GM12872 (cell line): ENCODE data around the gene BAG5.

ENCODE experiments used
- TF ChIP-seq, protein P1 (sequence below): IDR thresholded peaks from 3 replicates; pipeline ENCODE4 v1.5.1; 2011; ENCODE audit warnings: low read depth, mild to moderate bottlenecking, low read length, moderate library complexity; ENCODE audit not compliant: insufficient read depth

The BAG5 gene, protein sequence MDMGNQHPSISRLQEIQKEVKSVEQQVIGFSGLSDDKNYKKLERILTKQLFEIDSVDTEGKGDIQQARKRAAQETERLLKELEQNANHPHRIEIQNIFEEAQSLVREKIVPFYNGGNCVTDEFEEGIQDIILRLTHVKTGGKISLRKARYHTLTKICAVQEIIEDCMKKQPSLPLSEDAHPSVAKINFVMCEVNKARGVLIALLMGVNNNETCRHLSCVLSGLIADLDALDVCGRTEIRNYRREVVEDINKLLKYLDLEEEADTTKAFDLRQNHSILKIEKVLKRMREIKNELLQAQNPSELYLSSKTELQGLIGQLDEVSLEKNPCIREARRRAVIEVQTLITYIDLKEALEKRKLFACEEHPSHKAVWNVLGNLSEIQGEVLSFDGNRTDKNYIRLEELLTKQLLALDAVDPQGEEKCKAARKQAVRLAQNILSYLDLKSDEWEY

DNA sequence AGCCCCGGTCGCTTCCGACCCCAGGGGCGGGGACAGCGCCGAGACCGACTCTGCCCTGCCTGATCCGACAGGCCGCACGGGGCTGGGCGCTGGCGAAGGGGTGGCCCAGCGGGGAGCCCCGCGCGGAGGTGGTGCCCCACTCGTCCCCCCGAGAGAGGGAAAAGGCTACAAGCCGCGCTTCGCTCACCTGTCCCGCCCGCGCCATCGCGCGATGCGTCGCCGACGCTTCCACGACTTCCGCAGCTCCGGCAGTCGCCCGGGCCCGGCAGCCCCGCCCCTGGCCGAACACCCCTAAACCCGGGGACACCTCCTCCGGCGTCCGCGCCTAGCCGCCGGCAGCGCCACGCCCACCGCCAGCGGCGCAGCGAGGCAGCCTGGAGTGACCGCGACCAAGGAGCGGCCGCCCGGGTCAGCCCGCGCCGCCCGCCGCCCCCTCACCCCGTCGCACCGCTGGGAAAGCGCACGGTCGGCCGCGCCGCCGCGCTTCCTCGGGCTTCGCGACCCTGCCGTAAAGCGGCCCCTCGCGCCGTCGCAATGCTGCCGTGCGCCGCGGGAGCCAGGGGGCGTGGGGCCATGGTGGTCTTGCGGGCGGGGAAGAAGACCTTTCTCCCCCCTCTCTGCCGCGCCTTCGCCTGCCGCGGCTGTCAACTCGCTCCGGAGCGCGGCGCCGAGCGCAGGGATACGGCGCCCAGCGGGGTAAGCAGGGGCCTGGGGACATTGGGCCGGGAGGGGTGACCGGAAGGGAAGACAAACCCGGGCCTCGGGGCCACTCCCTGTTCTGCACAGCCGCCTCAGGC lies at the start of gene BAG5, which contains the start of gene COA8:
TSS of gene BAG5 (minus strand) at position 229 of the 797 bp plus-strand sequence. CDS start 1,493 bp downstream, outside the sequence.
TSS of gene COA8 (plus strand) at position 532 of the 797 bp plus-strand sequence. CDS start at position 574, 42 bp downstream.
- TF ChIP-seq, protein P1, sequence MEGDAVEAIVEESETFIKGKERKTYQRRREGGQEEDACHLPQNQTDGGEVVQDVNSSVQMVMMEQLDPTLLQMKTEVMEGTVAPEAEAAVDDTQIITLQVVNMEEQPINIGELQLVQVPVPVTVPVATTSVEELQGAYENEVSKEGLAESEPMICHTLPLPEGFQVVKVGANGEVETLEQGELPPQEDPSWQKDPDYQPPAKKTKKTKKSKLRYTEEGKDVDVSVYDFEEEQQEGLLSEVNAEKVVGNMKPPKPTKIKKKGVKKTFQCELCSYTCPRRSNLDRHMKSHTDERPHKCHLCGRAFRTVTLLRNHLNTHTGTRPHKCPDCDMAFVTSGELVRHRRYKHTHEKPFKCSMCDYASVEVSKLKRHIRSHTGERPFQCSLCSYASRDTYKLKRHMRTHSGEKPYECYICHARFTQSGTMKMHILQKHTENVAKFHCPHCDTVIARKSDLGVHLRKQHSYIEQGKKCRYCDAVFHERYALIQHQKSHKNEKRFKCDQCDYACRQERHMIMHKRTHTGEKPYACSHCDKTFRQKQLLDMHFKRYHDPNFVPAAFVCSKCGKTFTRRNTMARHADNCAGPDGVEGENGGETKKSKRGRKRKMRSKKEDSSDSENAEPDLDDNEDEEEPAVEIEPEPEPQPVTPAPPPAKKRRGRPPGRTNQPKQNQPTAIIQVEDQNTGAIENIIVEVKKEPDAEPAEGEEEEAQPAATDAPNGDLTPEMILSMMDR: no peak

DNA sequence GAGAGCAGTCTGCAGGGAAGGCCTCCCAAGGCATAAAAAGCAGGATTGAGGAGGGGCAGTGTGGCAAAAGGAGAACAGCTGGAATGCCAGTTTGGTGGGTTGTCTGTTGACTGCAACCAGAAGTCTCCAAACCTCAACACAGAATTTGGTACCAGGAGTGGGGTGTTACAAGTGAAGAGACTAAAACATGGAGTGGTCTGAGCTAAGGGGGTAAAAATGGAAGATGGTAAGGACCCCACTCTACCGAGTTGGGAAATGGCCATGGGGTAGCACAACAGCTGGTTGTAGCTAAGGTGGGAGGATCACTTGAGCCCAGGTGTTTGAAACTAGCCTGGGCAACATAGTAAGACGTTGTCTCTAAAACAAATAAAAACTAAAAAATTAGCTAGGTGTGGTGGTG lies 48.8 kb upstream of the BAG5 start:
- TF ChIP-seq, protein P1: no peak

DNA sequence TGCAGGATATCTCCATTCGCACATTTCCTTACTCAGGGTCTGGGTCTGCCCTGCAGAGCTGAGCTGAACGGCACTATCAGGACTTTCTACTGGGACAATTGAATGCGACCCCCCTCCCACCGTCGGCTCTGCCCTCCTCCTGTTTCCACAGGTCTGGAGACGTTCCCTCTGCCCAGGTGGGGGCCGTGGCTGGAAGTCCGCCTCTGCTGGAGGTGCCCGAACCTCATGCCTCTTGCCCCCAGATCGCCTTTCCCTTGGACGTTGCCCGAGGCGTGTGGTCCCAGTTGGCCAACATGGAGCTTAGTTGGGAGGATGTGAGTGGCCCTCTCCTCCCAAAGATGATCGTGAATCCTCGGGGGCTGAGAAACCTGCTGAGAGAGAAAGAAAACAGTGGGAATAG lies 45.4 kb upstream of the BAG5 start:
- TF ChIP-seq, protein P1: no peak

DNA sequence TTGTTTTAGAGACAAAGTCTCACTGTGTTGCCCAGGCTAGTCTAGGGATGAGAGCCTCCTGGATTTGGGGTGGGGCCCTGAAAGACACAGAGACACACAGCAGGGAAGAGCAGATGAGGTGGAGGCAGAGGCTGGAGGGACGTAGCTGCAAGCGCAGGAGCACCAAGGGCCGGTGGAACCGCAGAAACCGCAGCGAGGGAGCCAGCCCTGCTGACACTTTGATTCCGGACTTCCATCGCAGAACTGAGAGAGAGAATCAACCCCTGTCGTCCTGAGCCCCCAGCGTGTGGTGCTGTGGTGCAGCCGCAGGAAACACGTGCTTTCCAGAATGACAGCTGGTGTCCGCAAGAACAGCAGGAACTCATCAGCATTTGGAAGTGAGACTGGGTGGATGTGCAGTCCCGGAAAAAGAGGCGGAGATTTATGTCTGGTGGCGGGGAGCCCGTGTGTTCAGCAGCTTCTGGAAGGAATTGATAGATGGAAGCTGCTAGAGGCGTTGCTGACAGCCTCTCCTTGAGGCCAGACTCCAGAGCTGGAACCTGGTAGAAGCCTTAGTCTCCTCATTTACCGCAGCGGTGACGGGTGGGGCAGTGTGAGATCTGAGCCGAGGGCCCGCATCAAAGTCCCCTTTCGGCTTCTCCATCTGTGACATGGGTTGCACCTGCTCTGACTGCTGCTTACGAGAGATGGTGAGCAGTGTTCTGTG lies 44.7 kb upstream of the BAG5 start:
- TF ChIP-seq, protein P1: peak; percentile 30; the same call in 1 of the 3 replicates

DNA sequence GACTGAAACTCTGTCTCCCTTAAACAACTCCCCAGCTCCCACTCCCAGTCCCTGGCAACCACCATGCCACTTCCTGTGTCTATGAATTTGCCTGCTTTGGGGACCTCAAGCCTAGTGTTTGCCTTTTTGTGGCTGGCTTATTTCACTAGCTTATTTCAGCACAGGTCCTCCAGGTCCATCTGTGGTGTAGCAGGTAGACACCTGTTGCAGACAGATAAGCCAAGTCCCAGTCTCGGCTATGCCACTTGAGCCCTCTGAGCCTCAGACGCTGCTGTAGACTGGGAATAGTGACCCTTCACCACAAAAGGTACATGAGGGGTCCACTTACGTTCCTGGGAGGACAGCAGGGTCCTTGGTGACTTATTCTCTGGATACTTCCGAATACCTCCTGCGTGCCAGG lies 42.2 kb upstream of the BAG5 start:
- TF ChIP-seq, protein P1: no peak

DNA sequence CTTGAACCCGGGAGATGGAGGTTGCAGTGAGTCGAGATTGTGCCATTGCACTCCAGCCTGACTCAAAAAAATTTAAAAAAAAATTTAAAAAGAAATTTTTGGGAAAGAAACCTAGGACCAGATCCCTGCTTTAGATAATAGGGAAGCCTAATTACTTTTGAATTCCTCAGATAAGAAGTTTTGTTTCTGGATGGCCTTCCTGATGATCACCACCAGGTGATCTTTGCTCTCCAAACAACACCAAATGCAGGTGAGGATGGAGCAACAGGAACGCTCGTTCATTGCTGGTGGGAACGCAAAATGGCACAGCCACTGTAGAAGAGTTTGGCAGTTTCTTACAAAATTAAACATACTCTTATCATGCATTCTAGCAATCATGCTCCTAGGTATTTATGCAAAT lies 38.0 kb upstream of the BAG5 start:
- TF ChIP-seq, protein P1: no peak
